T1000 (cell line): ENCODE results near the gene DARS2.

Experiments
- DNase-seq: peaks from one replicate; lab custom pipeline; 2025; ENCODE audit warnings: mixed read lengths; lab: John Stamatoyannopoulos, UW

DARS2 gene

GRCh38 chr1:173887627-173888026 lies 63.2 kb downstream of the DARS2 start:
- DNase-seq: no peak

- no peak for DNase-seq
Measured at GRCh38 chr1:173888749-173889148, 64.3 kb downstream of the DARS2 start.

GRCh38 chr1:173889885-173890284 lies 65.4 kb downstream of the DARS2 start:
- no peak for DNase-seq

GRCh38 chr1:173893611-173894010 lies 69.1 kb downstream of the DARS2 start:
- no peak for DNase-seq

GRCh38 chr1:173894189-173894588 lies 69.7 kb downstream of the DARS2 start:
- no peak for DNase-seq

GRCh38 chr1:173900427-173900826 lies 76.0 kb downstream of the DARS2 start:
- no peak for DNase-seq

GRCh38 chr1:173900992-173901391 lies 76.5 kb downstream of the DARS2 start:
- DNase-seq: no peak

GRCh38 chr1:173903827-173904531 lies 79.5 kb downstream of the DARS2 start:
- DNase-seq: no peak
